GM18909 (cell line): Measurements from ENCODE around the gene TNFRSF4.
"Not testable (repeated sequence)": the region's sequence is repeated elsewhere in the genome, so short reads cannot be mapped to it uniquely, and the experiment has no call there.

Source experiments
- ATAC-seq: cut with Tn5 transposase; IDR thresholded peaks from one replicate; pipeline ENCODE4 v1.9.1; 2021; ENCODE audit warnings: mild to moderate bottlenecking; ENCODE audit not compliant: unreplicated experiment, poor library complexity

TNFRSF4 gene

DNA sequence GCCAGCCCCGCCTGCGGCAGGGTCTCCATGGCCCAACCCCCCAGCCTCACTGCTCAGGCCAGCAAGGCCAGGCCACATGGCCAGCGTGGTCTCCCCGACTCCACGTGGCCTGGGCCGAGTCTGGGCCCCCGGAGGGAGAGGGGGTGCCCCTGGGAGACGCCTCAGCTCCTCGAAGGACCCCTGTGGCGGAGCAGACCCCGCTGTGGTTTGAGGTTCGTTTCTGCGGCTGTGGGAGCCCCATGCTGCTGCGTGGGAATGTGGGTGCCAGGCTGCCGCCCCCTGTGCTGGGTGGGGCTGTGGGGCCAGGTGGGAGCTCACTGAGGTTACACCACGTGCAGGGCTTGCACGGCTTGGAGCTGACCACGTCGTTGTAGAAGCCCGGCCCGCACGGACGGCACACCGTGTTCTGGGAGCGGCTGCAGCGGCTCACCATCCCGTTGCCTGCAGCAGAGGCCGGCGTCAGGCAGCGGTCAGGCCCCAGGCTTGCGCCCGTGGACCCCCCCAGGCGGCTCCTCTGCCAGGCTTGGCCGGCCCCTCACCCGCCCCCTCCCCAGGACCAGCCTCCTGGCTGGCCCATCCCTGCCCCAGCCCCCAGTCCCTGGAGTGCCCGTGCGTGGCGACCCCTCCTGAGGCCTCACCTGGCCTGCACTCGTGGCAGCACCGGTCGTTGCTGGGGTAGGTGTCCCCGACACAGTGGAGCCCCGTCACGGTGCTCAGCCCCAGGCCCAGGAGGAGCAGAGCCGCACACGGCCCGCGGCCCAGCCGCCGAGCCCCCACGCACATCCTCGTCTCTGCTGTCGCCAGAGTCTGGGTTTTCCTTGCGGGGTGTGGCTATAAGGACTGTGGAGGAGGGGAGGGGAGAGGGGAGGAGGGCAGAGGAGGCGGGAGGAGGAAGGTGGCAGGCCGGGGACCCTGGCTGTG is at the start of gene TNFRSF4:
TSS of gene TNFRSF4 (minus strand) at position 809 of the 921 bp plus-strand sequence. CDS start at position 783, 26 bp downstream.
- no peak for ATAC-seq

DNA sequence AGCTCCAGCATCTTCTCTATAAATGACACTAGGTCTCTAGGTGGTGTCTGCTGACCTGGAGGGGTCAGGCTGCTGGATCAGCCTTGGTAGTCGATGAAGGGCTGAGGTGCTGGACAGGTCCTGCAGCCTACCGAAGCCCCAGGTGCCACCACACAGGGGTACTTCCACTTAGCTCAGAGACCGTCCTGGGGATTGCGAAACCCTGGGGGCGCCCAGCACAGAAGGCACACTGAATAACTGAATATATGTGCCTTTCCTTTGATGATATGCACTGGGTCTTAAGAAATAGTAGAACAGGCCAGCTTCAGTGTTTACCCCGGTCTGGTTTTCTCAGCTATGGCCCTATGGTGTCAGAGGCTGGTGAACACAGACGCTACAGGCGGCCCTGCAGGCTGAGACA is 48.8 kb upstream of the TNFRSF4 start:
- no peak for ATAC-seq

DNA sequence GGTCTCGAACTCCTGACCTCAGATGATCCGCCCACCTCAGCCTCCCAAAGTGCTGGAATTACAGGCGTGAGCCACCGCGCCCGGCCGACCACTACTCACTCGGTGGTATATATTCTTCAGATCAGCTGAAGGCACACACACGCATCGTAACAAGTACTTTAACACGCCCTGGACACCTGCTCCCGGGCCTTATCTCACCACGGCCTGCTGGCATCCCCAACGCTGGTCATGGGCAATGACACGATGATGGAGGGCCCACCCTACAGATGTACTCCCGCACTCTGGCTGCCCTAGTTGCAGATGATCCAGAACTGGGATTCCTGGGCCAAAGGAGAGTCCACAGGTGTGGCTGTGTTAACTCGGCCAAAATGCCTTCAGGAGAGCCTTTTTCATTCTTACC is 48.1 kb upstream of the TNFRSF4 start:
- no peak for ATAC-seq

DNA sequence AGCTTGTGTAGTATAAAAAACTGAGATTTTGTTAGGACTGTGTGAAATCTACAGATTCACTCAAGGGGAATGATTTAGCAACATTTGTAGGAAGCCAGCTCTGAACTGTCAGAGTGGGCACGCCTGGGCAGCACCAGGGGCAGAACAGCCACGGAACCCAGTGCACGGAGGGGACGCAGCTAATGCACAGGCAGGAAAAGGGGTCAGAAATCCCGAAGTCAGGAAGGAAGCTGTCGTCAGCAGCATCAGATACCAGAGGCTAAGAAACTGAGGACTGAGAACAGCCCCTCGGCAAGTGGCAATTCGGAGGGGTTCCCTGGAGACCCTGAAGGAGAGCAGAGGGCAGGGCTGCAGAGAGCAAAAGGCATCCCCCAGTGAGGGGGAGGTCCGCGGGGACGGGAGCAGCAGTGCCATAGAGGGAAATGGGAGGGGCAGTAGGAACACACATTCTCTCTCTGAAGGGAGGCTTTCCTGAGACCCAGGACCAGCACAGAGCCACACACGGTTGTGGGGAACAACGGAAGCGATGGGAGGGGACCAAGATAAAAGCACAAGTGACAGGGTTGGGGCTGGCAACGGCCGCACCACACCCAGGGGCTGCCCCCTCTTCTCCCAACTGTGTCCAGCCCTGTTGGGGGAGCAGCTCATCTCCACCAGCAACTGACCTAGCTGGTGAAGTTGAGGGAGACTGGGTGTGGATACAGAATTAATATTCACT is 47.0 kb upstream of the TNFRSF4 start:
- no peak for ATAC-seq

DNA sequence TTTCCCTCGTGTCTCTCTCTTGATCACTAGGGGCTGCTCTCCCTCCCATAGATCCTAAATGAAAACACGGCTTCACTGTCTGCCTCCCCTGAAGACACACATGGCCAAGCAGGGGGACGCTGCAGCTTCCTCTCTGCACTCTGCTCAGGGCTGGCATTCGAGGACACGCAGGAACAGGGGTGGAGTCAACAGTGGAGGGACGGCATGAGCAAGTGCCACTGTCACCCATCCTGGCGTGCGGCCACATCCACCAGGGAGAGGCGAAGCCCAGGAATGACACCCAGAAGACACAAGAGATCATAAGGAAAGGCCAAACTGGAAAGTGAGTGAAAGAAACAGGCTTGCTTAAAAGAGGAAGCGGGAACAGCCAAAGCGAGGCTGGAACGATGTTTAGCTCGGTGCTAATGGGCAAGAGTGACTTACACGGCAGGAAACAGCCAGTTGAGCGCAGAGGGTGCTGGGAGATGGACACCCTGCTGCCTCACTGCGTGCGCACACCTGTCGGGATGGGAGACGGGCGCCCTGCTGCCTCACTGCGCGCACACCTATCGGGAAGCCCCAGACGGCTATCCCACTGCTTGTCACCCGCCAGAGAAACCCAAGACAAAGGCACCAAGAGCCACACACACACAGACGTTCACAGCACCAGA is 46.1 kb upstream of the TNFRSF4 start:
- no peak for ATAC-seq

DNA sequence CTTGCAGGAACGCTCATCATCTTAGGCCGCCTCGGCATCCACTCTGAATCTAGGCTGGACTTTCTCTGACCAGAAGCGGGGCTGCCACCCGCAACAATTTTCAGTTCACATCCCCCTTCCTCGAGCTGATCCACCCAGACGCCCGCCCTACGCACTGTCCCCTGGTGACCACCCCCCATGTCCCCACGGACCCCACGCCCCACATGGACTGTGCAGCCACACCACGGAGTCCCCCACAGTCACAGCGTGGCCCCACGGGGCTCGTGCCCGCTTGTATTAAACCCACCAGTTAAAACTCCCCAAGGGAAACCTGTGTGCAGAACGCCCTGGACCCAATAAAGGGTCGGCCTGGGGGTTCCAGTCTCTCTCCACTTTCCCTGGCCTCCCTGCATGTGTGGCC is 45.6 kb upstream of the TNFRSF4 start:
- ATAC-seq: no peak

DNA sequence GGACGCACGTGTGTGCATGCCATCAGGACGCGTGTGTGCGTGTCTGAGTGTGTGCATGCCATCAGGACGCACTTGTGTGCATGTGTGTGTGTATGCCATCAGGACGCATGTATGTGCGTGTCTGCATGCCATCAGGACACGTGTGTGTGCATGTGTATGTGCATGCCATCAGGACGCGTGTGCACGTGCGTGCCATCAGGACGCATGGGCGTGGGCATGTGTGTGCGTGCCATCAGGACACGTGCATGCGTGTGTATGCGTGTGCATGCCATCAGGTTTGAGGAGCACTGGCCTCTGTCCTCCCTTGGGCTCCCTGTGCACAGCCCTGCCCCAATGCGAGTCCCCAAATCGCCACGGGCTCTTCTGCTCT is 45.2 kb upstream of the TNFRSF4 start:
- ATAC-seq: no peak

DNA sequence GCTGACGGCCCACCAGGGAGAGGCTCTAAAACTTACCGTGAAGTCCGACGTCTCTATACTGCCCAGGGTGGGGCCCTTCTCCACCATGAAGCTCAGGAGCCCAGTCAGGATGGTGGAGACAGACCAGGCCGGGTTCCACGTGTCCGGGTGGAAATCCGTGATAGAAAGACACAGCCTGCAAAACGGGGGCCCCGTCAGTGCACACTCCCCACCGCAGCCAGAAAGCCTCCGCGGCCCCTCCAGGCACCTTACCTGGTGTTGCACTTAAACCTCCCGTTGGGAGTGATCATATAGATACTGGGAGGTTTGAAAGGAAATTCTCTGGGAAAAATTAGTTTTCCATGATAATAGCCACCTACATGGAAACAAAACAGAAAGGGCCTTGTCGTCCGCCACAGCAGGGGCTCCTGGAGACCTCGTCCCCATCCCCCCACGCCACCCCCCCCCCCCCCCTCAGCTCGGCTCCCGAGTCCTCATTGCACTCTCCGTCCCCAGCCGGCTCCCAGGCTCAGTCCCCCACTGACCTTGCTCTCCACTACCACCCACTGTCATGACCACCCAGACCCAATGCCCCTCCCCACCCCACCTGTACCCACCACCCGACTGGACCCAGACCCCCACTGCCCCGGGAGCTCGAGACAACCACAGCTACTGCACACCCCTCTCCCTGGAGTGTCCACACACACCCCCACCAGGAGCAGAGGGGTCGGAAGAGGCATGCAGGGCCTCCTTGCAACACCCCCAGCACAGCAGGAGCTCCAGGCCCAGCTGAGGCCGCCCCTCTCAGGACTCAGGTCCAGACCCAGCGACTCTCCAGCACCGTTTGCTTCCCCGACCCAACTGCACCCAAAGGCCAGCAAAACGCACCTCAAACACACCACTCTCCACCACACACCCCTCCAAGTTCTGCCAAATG is 43.3 kb upstream of the TNFRSF4 start:
- ATAC-seq: no peak

DNA sequence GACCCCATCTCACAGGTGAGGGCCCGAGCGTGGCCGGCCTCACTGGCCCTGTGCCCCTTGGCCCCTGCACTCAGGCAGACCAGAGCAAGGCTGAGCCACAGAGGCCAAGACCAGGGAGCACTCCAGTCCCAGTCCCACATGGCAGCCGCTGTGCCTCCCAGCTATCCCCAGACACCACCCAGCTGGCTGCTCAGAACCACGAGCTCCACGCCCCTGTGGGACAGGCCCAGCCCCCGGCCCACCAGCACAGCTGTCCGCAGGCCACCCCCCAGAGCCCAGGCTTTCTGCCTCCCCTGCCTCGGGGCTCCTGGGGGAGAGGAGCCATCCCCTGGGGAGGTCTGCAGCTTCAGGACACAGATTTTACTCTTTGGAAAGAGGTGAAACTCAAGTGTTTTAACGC is 41.7 kb upstream of the TNFRSF4 start:
- no peak for ATAC-seq

DNA sequence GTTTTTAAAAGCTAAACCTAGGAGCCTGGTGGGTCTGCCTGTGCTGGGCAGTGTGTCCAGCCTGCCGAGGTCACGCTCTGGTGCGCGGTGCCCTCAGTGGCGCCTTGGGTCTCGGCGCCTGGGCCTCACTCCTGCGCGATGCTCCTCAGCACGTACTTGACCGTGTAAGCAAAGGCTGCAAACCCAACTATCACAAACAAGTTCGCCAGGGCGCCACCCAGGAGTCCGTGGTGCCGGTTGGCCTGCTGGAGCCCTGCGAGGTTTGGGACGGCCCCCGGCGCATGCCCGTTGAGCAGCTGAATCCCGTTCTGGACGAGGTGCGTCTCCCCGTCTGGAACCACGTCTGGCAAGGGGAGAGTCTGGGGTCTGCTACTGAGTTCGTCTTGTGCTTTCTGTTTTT is 41.1 kb upstream of the TNFRSF4 start:
- no peak for ATAC-seq

DNA sequence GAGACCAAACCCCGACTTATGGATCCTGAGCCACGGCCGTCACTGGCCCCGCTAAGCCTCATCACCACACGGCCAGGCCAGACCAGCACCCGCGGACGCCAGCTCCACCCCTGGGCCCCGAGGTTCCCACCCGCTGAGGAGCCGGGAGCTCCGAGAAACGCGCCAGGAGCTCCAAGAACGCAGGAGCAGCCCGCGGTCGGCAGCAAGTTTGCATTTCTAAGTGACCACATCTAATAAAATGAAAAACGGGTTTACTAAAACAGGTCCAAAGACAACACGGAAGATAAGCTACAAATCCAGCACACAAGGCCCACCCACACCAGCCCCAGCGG is 40.7 kb upstream of the TNFRSF4 start:
- ATAC-seq: no peak

DNA sequence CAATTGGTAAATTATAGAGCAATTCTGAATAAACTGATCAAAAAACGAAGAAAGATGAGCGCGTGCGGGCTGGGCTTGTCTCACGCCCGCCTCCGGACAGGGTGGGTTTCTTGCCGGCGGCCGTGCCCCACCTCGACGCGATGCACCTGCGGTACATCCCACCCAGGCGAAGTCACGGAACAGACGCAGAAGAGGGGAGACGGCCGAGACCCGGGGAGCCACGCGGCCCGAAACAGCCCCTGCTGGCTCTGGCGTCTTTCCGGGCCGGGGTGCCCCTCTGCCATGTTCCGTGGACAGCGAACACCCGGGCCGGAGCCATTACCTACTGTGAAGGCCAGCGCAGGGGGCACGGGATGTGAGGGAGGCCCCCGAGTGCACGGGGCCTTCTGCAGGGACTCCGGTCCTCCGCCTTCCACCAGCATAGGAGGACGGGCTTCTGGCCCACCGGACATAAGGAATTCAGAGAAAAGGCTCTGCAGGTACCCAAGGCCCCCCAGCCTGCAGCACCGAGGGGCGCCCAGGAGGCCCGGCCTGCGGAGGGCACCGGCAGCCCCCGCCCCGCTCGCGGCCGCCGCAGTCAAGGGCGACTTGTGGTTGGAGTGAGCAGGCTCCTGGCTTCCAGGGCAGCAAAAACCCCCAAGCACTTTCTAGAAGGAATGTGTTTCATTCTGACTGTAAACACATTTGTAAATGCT is 40.2 kb upstream of the TNFRSF4 start:
- no peak for ATAC-seq

DNA sequence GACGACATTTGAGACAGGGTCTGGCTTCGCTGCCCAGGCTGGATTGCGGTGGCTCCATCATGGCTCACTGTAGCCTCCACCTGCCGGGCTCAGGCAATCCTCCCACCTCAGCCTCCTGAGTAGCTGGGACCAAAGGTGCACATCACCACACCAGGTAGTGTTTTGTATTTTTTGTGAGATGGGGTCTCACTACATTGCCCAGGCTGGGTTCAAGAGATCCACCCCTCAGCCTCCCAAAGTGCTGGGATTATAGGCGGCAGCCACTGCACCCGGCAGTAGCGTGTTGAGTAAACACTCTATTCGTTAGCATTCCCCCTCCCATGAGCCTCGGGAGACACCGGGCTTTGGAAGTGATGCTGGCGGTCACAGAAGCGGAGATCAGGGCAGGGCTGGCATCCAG is 39.4 kb upstream of the TNFRSF4 start:
- no peak for ATAC-seq

DNA sequence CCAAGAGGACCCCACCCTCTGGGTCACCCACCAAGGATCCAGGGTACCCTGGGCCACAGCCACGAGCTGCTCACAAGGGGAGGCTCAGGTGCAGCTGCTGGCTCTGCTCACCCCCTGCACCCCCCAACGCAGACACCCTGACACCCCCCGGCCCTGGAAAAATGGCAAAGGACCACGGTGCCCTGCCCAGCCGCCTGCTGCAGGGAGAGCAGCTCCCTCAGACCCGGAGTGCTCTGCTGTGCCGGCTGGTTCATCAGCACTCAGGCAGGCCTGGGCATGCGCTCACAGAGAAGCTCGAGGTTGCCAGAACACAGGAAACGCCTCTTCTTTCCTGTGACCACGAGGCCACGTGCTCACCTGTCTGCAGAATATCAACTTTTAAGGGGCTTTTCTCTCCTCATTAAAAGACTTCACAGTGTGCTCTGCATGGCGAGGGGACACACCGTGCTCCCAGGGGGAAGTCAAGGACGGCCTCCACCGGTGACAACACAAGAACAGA is 36.9 kb upstream of the TNFRSF4 start:
- ATAC-seq: no peak

DNA sequence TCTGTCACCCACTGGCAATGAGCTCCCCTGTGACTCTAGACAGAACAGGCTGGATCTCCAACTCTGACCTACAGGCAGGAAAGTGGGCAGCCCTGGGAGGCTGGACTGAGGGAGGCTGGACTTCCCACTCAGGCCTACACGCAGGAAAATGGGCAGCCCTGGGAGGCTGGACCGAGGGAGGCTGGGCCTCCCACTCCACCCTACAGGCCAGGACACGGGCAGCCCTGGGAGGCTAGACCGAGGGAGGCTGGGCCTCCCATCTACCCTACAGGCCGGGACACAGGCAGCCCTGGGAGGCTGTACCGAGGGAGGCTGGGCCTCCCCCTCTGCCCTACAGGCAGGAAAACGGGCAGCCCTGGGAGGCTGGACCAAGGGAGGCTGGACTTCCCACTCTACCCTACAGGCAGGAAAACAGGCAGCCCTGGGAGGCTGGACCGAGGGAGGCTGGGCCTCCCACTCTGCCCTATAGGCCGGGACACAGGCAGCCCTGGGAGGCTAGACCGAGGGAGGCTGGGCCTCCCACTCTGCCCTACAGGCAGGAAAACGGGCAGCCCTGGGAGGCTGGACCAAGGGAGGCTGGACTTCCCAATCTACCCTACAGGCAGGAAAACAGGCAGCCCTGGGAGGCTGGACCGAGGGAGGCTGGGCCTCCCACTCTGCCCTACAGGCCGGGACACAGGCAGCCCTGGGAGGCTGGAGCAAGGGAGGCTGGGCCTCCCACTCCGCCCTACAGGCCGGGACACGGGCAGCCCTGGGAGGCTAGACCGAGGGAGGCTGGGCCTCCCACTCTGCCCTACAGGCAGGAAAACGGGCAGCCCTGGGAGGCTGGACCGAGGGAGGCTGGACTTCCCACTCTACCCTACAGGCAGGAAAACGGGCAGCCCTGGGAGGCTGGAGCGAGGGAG is 34.3 kb upstream of the TNFRSF4 start:
- not testable (repeated sequence) for ATAC-seq

DNA sequence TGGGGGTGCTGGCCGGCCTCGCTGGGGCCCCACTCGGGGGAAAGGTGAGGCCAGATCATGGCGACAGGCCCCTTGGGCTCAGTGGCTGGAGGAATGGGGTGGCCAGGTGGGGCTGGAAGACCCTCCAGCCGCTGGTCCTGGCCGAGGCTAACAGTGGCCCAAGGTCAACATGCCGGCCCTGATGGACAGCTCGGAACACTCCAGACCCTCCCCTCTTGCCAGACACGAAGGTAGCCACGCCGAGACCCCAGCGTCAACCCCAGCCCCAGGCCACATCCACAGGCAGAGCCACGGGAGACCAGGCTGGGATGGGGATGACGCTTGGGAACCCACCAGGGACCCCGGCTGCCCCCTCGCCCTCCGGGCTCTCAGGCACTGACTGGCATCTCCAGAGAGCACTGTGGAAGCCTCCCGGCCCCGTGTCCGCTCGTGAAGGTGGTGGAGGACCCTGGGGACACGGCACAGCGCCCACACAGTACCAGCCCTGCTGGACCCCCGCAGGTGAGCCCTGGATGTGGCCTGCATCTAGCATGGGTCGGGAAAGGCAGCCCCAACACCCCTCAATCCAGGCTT is 33.5 kb upstream of the TNFRSF4 start:
- ATAC-seq: no peak

DNA sequence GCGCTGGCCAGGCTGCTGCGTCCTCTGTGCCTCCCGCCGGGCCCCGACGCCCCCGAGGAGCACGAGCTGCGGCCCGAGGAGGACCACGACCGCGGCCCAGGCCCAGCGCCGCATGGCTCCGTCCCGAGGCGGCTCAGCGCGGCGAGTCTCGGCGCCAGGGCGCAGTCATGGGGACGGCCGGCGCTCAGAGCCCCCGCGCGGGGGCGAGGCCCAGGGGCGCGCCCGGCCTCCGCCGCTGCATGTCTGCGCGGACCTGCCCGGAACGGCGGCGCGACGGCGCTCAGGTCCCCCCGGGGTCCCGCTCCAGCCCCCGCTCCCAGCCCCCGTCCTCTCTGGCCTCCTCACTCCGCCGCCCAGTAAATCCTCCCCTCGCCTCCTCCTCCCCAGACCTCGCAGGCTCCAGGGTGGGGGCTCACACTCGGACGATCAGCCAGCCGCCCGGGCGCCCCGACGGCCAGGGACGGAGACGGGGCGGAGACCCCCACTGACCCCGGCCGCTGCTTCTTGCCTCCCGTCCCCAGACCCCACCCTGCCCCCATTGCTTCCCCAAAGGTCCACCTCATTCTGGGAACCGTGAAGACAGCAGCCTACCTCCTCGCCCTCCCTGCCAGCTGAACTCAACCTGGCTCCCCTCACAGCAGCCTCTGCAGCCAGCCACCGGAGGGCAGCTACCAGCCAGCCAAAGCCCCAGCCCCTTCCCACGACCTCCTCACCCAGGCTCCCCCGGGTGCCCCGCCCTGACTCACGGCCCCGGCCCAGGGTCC is 32.8 kb upstream of the TNFRSF4 start, which contains the start of gene C1QTNF12:
TSS of gene C1QTNF12 (minus strand) at position 146 of the 764 bp plus-strand sequence. CDS start at position 114, 32 bp downstream.
- no peak for ATAC-seq
